ENCODE data around the gene GAS2L2. TPM values are rescaled to one million over a fixed set of nuclear protein-coding genes. Genes with fewer than 3 reads are reported as not detected.

GAS2L2 gene
- total RNA-seq, 1 donor from 2014 or later = 0.10 TPM

DNA sequence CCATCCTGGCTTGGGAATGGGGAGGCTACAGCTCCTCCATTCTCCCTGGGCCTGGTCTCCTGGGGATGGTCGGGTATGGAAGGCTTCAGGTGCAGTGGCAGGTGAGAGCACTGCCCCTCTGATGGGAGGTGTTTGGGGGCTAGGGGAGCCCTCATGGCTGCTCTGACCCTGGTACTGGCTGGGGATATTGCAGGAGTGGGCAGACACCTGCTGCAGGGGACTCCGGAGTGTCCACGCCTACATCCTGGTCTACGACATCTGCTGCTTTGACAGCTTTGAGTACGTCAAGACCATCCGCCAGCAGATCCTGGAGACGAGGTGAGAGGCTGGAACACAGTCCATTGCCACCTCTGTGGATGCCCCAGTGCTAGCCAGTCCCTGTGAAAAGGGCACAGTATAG lies 12.8 kb downstream of the GAS2L2 start:
- Mint-ChIP-seq H3K9me3 (ENCODE audit: unreplicated experiment) (no peaks in the 10 kb centered on the region), H3K4me1 (ENCODE audit: unreplicated experiment) (peaks cover 4% of the 10 kb centered on the region), H3K4me3 (ENCODE audit: unreplicated experiment) (no peak overlapping the region), H3K27me3 (ENCODE audit: unreplicated experiment) (peaks cover 14% of the 10 kb centered on the region), H3K27ac (ENCODE audit: unreplicated experiment) (no peak overlapping the region), H3K36me3 (ENCODE audit: low read depth, unreplicated experiment) (no peaks in the 10 kb centered on the region)
- DNase-seq (ENCODE audit: low spot score) = no peak
- TF ChIP-seq, protein P1, sequence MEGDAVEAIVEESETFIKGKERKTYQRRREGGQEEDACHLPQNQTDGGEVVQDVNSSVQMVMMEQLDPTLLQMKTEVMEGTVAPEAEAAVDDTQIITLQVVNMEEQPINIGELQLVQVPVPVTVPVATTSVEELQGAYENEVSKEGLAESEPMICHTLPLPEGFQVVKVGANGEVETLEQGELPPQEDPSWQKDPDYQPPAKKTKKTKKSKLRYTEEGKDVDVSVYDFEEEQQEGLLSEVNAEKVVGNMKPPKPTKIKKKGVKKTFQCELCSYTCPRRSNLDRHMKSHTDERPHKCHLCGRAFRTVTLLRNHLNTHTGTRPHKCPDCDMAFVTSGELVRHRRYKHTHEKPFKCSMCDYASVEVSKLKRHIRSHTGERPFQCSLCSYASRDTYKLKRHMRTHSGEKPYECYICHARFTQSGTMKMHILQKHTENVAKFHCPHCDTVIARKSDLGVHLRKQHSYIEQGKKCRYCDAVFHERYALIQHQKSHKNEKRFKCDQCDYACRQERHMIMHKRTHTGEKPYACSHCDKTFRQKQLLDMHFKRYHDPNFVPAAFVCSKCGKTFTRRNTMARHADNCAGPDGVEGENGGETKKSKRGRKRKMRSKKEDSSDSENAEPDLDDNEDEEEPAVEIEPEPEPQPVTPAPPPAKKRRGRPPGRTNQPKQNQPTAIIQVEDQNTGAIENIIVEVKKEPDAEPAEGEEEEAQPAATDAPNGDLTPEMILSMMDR (IDR thresholded peaks at IDR 0.05; ENCODE audit: unreplicated experiment) = no peak

DNA sequence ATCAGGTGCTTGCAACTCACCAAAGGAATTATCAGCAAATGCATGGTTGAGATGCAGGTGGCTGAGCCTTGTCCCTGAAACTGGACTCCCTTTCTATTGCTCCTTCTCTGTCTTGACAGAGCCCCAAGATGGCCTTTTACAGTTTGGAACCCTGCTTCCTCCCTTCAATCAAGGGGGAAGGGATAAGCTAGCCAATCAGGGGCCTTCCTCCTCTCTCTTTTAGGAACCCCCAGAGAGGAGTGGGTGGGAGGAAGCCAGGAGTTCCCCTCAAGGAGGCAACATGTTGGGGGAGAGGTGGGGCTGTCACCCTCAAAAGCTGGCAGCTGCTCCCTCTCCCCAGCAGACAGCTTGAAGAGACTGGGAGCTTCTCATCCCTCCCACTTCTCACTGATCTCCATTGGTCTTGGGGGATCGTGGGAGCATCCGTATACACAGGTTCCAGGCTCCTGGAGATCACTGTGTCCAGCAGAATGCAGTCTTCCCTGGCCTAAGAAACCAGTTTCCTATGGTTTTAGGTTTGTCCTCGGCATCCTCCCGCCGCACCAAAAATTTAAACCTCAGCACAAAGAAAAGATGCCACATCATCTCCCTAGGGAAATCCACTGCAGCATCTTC lies 14.4 kb downstream of the GAS2L2 start:
- no peak overlapping the region for H3K27ac Mint-ChIP-seq (ENCODE audit: unreplicated experiment)
- H3K4me3 Mint-ChIP-seq (ENCODE audit: unreplicated experiment) = no peak overlapping the region
- no peak for DNase-seq (ENCODE audit: low spot score)

DNA sequence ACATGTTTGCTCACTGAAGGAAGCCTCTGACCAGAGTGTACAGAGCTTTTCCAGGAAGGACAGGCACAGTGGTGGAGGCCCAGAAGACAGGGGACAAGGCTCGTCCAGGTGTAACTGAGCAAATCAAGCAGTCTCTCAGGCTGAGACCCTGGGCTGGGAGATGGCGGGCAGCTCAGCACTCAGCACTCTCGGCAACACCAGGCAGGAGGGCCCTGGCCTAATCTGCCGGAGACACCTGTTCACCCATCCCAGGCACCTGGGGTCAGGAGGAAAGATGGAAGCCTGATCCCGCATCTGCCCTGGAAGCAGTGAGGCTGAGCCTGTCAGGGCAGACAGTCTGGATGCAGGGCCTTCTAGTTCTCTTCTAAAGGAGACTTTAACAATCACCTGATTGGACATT lies 16.8 kb downstream of the GAS2L2 start:
- peaks cover under 1% of the 10 kb centered on the region for H3K4me1 Mint-ChIP-seq (ENCODE audit: unreplicated experiment)
- no peaks in the 10 kb centered on the region for H3K9me3 Mint-ChIP-seq (ENCODE audit: unreplicated experiment)
- no peak overlapping the region for H3K27ac Mint-ChIP-seq (ENCODE audit: unreplicated experiment)
- peaks cover 4% of the 10 kb centered on the region for H3K36me3 Mint-ChIP-seq (ENCODE audit: low read depth, unreplicated experiment)
- H3K27me3 Mint-ChIP-seq (ENCODE audit: unreplicated experiment) = peaks cover 11% of the 10 kb centered on the region
- no peak for DNase-seq (ENCODE audit: low spot score)
- TF ChIP-seq, protein P1 (IDR thresholded peaks at IDR 0.05; ENCODE audit: unreplicated experiment) = no peak
- H3K4me3 Mint-ChIP-seq (ENCODE audit: unreplicated experiment) = no peak overlapping the region

More for the DNA sequence above, 14.4 kb downstream of the GAS2L2 start:
- Mint-ChIP-seq H3K36me3 (ENCODE audit: low read depth, unreplicated experiment) (peaks cover 4% of the 10 kb centered on the region), H3K9me3 (ENCODE audit: unreplicated experiment) (no peaks in the 10 kb centered on the region), H3K4me1 (ENCODE audit: unreplicated experiment) (peaks cover 4% of the 10 kb centered on the region), H3K27me3 (ENCODE audit: unreplicated experiment) (peaks cover 19% of the 10 kb centered on the region)
- TF ChIP-seq, protein P1 (IDR thresholded peaks at IDR 0.05; ENCODE audit: unreplicated experiment) = no peak

DNA sequence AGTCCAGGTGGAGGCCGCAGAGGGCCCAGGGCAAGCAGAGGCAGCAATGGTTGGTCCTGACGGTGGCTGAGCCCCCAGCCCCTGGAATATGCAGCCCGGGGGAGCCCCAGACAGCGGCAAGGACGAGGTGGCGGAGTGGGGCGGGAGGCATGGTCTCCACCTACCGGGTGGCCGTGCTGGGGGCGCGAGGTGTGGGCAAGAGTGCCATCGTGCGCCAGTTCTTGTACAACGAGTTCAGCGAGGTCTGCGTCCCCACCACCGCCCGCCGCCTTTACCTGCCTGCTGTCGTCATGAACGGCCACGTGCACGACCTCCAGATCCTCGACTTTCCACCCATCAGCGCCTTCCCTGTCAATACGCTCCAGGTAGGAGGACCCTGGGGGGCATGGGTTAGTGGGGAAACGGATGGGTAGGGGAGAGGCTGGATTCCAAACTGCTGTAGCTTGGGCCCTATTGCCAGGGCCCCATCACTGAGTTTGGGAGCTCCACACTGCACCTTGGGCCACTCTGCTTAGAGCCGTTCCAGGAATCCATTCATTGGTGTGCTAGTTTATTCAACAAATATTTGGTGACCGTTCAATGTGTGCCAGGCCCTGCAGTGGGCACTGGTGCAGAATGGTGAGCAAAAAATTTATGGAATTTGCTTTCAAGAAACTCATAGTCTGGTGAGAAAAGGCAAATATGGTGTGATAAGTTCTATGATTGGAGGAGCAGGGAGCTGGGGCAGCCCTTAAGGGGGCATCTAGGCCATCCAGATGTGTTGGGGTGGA lies 17.8 kb downstream of the GAS2L2 start:
- Mint-ChIP-seq H3K36me3 (ENCODE audit: low read depth, unreplicated experiment) (peaks cover 4% of the 10 kb centered on the region), H3K27me3 (ENCODE audit: unreplicated experiment) (peaks cover 16% of the 10 kb centered on the region), H3K27ac (ENCODE audit: unreplicated experiment) (no peak overlapping the region), H3K9me3 (ENCODE audit: unreplicated experiment) (no peaks in the 10 kb centered on the region), H3K4me3 (ENCODE audit: unreplicated experiment) (no peak overlapping the region), H3K4me1 (ENCODE audit: unreplicated experiment) (peaks cover 9% of the 10 kb centered on the region)
- TF ChIP-seq, protein P1 (IDR thresholded peaks at IDR 0.05; ENCODE audit: unreplicated experiment) = no peak
- DNase-seq (ENCODE audit: low spot score) = no peak

DNA sequence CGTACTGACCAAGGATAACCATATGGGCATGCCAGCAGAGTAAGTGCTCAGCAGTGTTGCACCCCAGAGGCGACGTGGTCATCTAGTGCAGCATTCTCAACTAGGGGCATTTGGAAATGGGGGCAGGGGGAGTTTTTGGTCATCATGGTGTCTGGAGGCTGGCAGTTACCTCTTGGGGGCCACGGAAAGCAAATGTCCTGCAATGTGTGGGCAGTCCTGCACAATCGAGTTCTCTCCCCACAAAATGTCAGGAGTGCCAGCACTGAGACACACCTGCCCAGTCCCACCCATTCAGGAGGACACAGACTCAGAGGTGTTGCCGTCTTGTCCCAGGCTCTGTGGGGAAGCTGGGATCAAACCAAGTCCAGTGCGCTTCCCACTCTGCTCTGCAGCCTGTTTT lies 18.6 kb downstream of the GAS2L2 start:
- Mint-ChIP-seq H3K27ac (ENCODE audit: unreplicated experiment) (no peak overlapping the region), H3K36me3 (ENCODE audit: low read depth, unreplicated experiment) (peaks cover 4% of the 10 kb centered on the region), H3K4me1 (ENCODE audit: unreplicated experiment) (peaks cover 9% of the 10 kb centered on the region), H3K9me3 (ENCODE audit: unreplicated experiment) (no peaks in the 10 kb centered on the region), H3K4me3 (ENCODE audit: unreplicated experiment) (no peak overlapping the region), H3K27me3 (ENCODE audit: unreplicated experiment) (peaks cover 12% of the 10 kb centered on the region)
- TF ChIP-seq, protein P1 (IDR thresholded peaks at IDR 0.05; ENCODE audit: unreplicated experiment) = no peak
- no peak for DNase-seq (ENCODE audit: low spot score)
